GM12872 (cell line): ENCODE results near the gene PKIG.

ENCODE experiments used
- TF ChIP-seq, protein P1 (sequence below): IDR thresholded peaks from 3 replicates; pipeline ENCODE4 v1.5.1; 2011; ENCODE audit warnings: low read depth, mild to moderate bottlenecking, low read length, moderate library complexity; ENCODE audit not compliant: insufficient read depth

PKIG gene

GRCh38 chr20:44658810-44659209 is 76.4 kb downstream of the PKIG start:
- TF ChIP-seq, protein P1, sequence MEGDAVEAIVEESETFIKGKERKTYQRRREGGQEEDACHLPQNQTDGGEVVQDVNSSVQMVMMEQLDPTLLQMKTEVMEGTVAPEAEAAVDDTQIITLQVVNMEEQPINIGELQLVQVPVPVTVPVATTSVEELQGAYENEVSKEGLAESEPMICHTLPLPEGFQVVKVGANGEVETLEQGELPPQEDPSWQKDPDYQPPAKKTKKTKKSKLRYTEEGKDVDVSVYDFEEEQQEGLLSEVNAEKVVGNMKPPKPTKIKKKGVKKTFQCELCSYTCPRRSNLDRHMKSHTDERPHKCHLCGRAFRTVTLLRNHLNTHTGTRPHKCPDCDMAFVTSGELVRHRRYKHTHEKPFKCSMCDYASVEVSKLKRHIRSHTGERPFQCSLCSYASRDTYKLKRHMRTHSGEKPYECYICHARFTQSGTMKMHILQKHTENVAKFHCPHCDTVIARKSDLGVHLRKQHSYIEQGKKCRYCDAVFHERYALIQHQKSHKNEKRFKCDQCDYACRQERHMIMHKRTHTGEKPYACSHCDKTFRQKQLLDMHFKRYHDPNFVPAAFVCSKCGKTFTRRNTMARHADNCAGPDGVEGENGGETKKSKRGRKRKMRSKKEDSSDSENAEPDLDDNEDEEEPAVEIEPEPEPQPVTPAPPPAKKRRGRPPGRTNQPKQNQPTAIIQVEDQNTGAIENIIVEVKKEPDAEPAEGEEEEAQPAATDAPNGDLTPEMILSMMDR, result no peak

DNA sequence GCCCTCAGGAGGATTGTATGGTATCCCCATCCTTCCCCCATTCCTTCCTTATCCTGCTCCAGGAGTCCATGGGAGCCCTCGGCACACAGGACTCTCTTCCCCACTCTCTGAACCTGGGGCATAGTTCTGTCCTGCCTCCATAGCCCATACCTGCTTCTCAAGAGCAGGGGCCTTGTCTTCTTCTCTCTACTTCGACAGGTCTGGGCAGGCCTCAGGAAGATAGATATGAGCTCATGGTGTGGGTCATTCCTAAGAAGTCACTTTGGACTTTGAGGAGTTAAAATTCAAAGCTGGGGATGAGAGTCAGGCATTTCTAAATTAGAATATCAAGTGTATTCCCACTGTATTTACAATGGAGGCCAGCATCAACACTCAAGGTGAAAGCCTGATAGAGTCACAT is 77.6 kb downstream of the PKIG start:
- TF ChIP-seq, protein P1, result no peak

GRCh38 chr20:44660581-44660980 is 78.2 kb downstream of the PKIG start:
- TF ChIP-seq, protein P1, result no peak

GRCh38 chr20:44662261-44662660 is 79.9 kb downstream of the PKIG start:
- TF ChIP-seq, protein P1, result no peak

GRCh38 chr20:44664131-44664530 is 81.8 kb downstream of the PKIG start:
- TF ChIP-seq, protein P1, result no peak

- TF ChIP-seq, protein P1, result no peak
These were observed 83.7 kb downstream of the PKIG start for GRCh38 chr20:44666066-44666465.
